ENCODE data around the gene ZMAT5.

Gene ZMAT5

GRCh38 chr22:29718949-29719898 lies 47.6 kb downstream of the ZMAT5 start:
- Histone ChIP-seq H2AFZ (ENCODE audit: low read length) (no peak overlapping the region), H3K4me3 (ENCODE audit: low read length) (no peak overlapping the region), H3K9ac (ENCODE audit: low read length) (no peak overlapping the region), H3K27me3 (replicated peaks; ENCODE audit: insufficient read depth, low read length) (peaks cover 85% of the 10 kb centered on the region), H3K9me3 (replicated peaks; ENCODE audit: insufficient read depth, low read length) (no peaks in the 10 kb centered on the region), H4K20me1 (ENCODE audit: insufficient read depth, low read length) (no peaks in the 10 kb centered on the region), H3K4me2 (ENCODE audit: low read depth, low read length) (no peak overlapping the region), H3F3A (ENCODE audit: insufficient read depth, low read length) (no peaks in the 10 kb centered on the region), H3K9me2 (replicated peaks; ENCODE audit: insufficient read depth, low read length) (no peaks in the 10 kb centered on the region), H3K79me2 (ENCODE audit: low read length) (no peaks in the 10 kb centered on the region), H3K4me1 (ENCODE audit: low read length) (no peaks in the 10 kb centered on the region), H3K27ac (ENCODE audit: low read length) (no peak overlapping the region), H3K36me3 (replicated peaks; ENCODE audit: insufficient read depth, low read length) (no peaks in the 10 kb centered on the region)
- DNase-seq: no peak
- no peak for TF ChIP-seq EZH2phosphoT487 (IDR thresholded peaks at IDR 0.05; ENCODE audit: low read length)
- TF ChIP-seq EZH2 (optimal IDR thresholded peaks at IDR 0.05; ENCODE audit: low read depth, low read length): no peak
- TF ChIP-seq CTCF (IDR thresholded peaks at IDR 0.05; ENCODE audit: low read length): no peak

DNA sequence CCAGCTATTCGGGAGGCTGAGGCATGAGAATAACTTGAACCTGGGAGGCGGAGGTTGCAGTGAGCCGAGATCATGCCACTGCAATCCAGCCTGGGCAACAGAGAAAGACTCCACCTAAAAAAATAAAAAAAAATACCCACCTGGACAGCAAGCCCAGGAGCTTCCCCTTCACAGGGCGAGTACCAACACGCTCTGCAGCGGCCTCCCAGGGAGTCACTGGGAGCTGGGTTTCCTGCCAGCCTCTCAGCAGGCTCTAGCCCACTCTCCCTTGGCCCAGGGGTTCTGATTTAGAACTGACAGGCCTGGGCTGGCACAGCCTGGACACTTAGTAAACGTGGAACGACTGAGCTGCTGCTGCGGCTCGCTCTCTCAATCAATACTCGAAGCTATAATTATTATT lies 49.0 kb downstream of the ZMAT5 start:
- Histone ChIP-seq H3F3A (ENCODE audit: insufficient read depth, low read length) (no peaks in the 10 kb centered on the region), H3K4me2 (ENCODE audit: low read depth, low read length) (no peak overlapping the region), H3K9me2 (replicated peaks; ENCODE audit: insufficient read depth, low read length) (no peaks in the 10 kb centered on the region), H3K4me1 (ENCODE audit: low read length) (no peaks in the 10 kb centered on the region), H2AFZ (ENCODE audit: low read length) (no peak overlapping the region), H3K27ac (ENCODE audit: low read length) (no peak overlapping the region), H3K36me3 (replicated peaks; ENCODE audit: insufficient read depth, low read length) (no peaks in the 10 kb centered on the region), H3K9ac (ENCODE audit: low read length) (no peak overlapping the region), H3K9me3 (replicated peaks; ENCODE audit: insufficient read depth, low read length) (no peaks in the 10 kb centered on the region), H3K79me2 (ENCODE audit: low read length) (no peaks in the 10 kb centered on the region), H4K20me1 (ENCODE audit: insufficient read depth, low read length) (no peaks in the 10 kb centered on the region), H3K27me3 (replicated peaks; ENCODE audit: insufficient read depth, low read length) (peaks cover 77% of the 10 kb centered on the region), H3K4me3 (ENCODE audit: low read length) (no peak overlapping the region)
- TF ChIP-seq CTCF (IDR thresholded peaks at IDR 0.05; ENCODE audit: low read length) (no peak), EZH2 (optimal IDR thresholded peaks at IDR 0.05; ENCODE audit: low read depth, low read length) (no peak), EZH2phosphoT487 (IDR thresholded peaks at IDR 0.05; ENCODE audit: low read length) (no peak)
- DNase-seq: no peak

DNA sequence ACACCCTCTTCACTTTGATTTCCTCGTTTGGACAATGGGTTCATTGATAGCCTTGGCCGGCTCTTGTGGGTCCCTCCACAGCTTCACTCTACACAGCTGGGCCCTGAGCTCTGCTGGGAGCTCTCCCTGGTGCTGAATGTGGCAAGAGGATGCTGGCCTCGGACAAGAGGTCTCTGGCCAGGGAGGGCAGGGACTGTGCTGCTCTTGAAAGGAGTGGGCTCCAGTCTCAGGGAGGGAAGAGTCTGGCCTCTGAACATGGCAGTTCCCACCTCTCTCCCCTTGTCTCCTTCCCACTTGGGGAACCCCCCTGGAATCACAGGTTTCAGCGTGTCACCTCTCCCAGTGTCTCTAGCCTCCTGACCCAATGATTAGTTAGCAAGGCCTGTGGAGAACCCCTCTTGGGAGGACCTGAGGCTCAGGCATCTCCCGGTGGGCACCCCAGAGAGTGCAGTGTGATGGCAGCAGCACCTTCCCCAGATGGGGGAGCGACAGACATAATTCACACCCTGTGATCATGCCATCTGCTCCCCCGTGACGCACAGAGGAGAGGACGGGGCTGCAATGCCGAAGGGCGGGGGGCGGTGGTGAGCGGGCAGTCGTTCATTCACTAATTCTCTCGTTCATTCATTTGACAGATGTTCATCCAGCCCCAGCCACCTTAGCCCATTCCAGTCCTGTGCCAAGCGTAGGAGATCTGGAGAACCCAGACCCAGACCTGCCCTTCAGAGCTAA lies 49.8 kb downstream of the ZMAT5 start:
- Histone ChIP-seq H3F3A (ENCODE audit: insufficient read depth, low read length) (no peaks in the 10 kb centered on the region), H3K79me2 (ENCODE audit: low read length) (no peaks in the 10 kb centered on the region), H3K9me2 (replicated peaks; ENCODE audit: insufficient read depth, low read length) (no peaks in the 10 kb centered on the region), H3K27me3 (replicated peaks; ENCODE audit: insufficient read depth, low read length) (peaks cover 69% of the 10 kb centered on the region), H3K4me1 (ENCODE audit: low read length) (no peaks in the 10 kb centered on the region), H4K20me1 (ENCODE audit: insufficient read depth, low read length) (no peaks in the 10 kb centered on the region), H2AFZ (ENCODE audit: low read length) (no peak overlapping the region), H3K4me3 (ENCODE audit: low read length) (no peak overlapping the region), H3K4me2 (ENCODE audit: low read depth, low read length) (no peak overlapping the region), H3K27ac (ENCODE audit: low read length) (no peak overlapping the region), H3K9ac (ENCODE audit: low read length) (no peak overlapping the region), H3K36me3 (replicated peaks; ENCODE audit: insufficient read depth, low read length) (no peaks in the 10 kb centered on the region), H3K9me3 (replicated peaks; ENCODE audit: insufficient read depth, low read length) (no peaks in the 10 kb centered on the region)
- TF ChIP-seq CTCF (IDR thresholded peaks at IDR 0.05; ENCODE audit: low read length) (no peak), EZH2phosphoT487 (IDR thresholded peaks at IDR 0.05; ENCODE audit: low read length) (no peak), EZH2 (optimal IDR thresholded peaks at IDR 0.05; ENCODE audit: low read depth, low read length) (no peak)
- peak; percentile 48 for DNase-seq

Measured in MM.1S (cell line).